PC-9 (cell line): Measurements from ENCODE around the gene CCDC34.

Experiments
- CTCF ChIP-seq: fragments of 200-600 bp; sonication (generic); conservative IDR thresholded peaks from 2 replicates; pipeline ENCODE4 v1.6.1; 2017; ENCODE audit warnings: mixed run types, antibody characterized with exemption, mild to moderate bottlenecking, moderate library complexity
- EZH2 ChIP-seq: fragments of 200-600 bp; sonication (generic); IDR thresholded peaks from 2 replicates; pipeline ENCODE4 v1.8.0; 2017; ENCODE audit warnings: antibody characterized with exemption, low read depth

- TF ChIP-seq CTCF (no peak), EZH2 (no peak)
Observed at GRCh38 chr11:27310182-27310581, 52.8 kb downstream of the CCDC34 start.
